ENCODE results near the gene PLCL1. TPM values are rescaled to one million over a fixed set of nuclear protein-coding genes. Genes with fewer than 3 reads are reported as not detected.
A peak's percentile ranks its signal among the peaks of the same experiment; 100 is the strongest.

PLCL1 gene
- total RNA-seq, 2 donors from 2014 or later: 0.04 to 0.11 TPM

DNA sequence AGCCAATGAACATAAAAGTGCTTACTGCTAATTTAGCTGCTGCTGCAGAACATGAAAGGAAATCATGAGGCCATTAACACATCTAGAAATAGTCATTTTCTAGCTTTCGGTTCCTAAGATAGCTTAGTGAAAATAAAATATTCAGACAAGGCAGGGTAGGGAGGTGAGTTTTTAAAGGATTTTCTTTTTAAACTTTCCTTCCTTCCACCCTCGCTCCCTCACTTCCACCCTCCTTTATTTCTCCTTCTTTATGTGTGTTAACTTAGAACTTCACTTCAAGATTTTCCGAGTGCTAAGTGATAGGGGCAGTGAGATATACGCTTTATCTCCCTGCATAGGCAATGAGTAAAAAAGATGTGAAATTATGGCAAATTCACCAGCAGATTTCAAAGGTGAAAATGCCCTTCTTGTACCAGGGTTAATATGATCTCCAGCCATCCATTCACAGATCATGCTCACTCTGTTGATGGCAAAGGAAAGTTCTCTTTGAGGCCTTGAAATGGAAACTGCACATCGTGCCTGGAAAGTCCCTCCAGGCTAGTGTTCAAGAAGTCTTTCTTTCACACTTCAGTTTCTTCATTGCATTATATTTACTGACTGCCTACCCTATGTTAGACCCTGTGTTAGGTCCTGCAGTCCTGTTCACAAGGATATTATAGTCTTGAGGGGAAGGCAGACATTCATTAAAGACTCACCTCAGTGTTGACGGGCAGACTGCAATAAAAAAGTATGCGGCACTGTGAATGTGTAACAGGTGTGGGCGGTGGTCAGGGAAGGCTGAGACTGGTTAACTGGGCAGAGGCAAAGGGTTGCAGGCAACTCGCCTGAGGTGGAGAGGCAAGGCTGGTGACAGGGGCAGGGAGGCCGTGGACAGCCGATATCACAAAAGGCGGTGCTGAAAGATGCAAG is 200.8 kb downstream of the PLCL1 start:
- Histone ChIP-seq H3K27ac (ENCODE audit: low read depth, low read length) (no peak overlapping the region), H3K9me3 (ENCODE audit: control insufficient read depth, low read length) (no peaks in the 10 kb centered on the region), H3K4me1 (ENCODE audit: control insufficient read depth, insufficient read depth, low read length) (no peaks in the 10 kb centered on the region), H3K36me3 (ENCODE audit: control insufficient read depth, insufficient read depth, low read length) (no peaks in the 10 kb centered on the region), H3K4me3 (ENCODE audit: low read length) (no peak overlapping the region), H3K27me3 (ENCODE audit: control insufficient read depth, insufficient read depth, low read length, poor library complexity, severe bottlenecking) (no peaks in the 10 kb centered on the region), H3K9ac (ENCODE audit: extremely low read depth, low read length, poor library complexity, severe bottlenecking) (no peak overlapping the region)
- 90 to 92% methylated on average over 9 to 12 of the region's 12 CpGs for WGBS, 2 experiments (ENCODE audit: insufficient coverage in 1 of 2, insufficient read length in 1 of 2)
- H3K27me3 Mint-ChIP-seq (ENCODE audit: insufficient read depth): no peaks in the 10 kb centered on the region
- peak overlapping the region; percentile 26 for H3K27ac Mint-ChIP-seq
- no peaks in the 10 kb centered on the region for H3K9me3 Mint-ChIP-seq
- no peak overlapping the region for H3K4me3 Mint-ChIP-seq
- DNase-seq: no peak
- H3K36me3 Mint-ChIP-seq (ENCODE audit: low read depth): no peaks in the 10 kb centered on the region
- TF ChIP-seq, protein P1, sequence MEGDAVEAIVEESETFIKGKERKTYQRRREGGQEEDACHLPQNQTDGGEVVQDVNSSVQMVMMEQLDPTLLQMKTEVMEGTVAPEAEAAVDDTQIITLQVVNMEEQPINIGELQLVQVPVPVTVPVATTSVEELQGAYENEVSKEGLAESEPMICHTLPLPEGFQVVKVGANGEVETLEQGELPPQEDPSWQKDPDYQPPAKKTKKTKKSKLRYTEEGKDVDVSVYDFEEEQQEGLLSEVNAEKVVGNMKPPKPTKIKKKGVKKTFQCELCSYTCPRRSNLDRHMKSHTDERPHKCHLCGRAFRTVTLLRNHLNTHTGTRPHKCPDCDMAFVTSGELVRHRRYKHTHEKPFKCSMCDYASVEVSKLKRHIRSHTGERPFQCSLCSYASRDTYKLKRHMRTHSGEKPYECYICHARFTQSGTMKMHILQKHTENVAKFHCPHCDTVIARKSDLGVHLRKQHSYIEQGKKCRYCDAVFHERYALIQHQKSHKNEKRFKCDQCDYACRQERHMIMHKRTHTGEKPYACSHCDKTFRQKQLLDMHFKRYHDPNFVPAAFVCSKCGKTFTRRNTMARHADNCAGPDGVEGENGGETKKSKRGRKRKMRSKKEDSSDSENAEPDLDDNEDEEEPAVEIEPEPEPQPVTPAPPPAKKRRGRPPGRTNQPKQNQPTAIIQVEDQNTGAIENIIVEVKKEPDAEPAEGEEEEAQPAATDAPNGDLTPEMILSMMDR (conservative IDR thresholded peaks at IDR 0.05): no peak
- no peaks in the 10 kb centered on the region for H3K4me1 Mint-ChIP-seq

DNA sequence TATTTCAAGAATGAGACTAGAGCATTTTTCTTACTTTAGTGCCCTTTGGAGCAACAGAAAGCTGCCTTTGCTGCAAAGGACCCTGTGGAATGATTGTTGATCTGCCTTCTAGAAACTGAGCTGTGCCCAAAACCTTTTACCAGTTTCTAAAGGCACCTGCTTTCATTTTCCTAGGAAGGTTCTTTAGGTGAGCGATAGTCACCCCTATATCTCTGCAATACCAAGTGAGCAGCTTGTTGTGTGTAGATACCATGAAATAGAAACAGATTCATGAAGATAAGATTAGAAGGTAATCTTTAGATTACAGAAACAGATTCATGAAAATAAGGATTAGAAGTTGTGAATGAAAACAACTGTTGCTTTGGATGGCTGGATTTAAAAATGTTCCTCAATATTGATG is 202.3 kb downstream of the PLCL1 start:
- H3K36me3 ChIP-seq (ENCODE audit: control insufficient read depth, insufficient read depth, low read length): no peaks in the 10 kb centered on the region
- WGBS, 2 experiments (ENCODE audit: insufficient coverage in 1 of 2, insufficient read length in 1 of 2): 92% methylated on average over 1 of the region's 1 CpG; no CpG with 5 or more reads in 1 of the 2 experiments

DNA sequence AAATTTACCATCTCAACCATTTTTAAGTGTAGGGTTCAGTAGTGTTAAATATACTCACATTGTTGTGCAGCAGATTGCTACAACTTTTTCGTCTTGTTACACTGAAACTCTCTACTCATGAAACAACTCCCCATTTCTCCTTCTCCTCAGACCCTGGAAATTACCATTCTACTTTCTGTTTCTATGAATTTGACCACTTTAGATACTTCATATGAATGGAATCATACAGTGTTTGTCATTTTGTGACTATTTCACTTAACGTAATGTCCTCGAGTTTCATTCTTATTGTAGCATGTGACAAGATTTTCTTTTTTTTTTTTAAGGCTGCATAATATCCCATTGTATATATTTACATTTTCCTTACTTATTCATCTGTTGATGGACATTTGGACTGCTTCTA is 203.8 kb downstream of the PLCL1 start:
- Histone ChIP-seq H3K36me3 (ENCODE audit: control insufficient read depth, insufficient read depth, low read length) (no peaks in the 10 kb centered on the region), H3K4me3 (ENCODE audit: low read length) (no peak overlapping the region), H3K9me3 (ENCODE audit: control insufficient read depth, low read length) (peaks cover 7% of the 10 kb centered on the region), H3K9ac (ENCODE audit: extremely low read depth, low read length, poor library complexity, severe bottlenecking) (no peak overlapping the region), H3K27me3 (ENCODE audit: control insufficient read depth, insufficient read depth, low read length, poor library complexity, severe bottlenecking) (no peaks in the 10 kb centered on the region), H3K27ac (ENCODE audit: low read depth, low read length) (no peak overlapping the region), H3K4me1 (ENCODE audit: control insufficient read depth, insufficient read depth, low read length) (no peaks in the 10 kb centered on the region)
- Mint-ChIP-seq H3K36me3 (ENCODE audit: low read depth) (no peaks in the 10 kb centered on the region), H3K4me3 (no peak overlapping the region), H3K27me3 (ENCODE audit: insufficient read depth) (no peaks in the 10 kb centered on the region), H3K4me1 (no peaks in the 10 kb centered on the region), H3K9me3 (no peaks in the 10 kb centered on the region), H3K27ac (no peak overlapping the region)
- 65 to 100% methylated on average over 1 to 3 of the region's 3 CpGs for WGBS, 2 experiments (ENCODE audit: insufficient coverage in 1 of 2, insufficient read length in 1 of 2)
- no peak for DNase-seq
- TF ChIP-seq, protein P1 (conservative IDR thresholded peaks at IDR 0.05): no peak

More for the DNA sequence above, 202.3 kb downstream of the PLCL1 start:
- H3K27ac Mint-ChIP-seq: no peak overlapping the region
- Histone ChIP-seq H3K9ac (ENCODE audit: extremely low read depth, low read length, poor library complexity, severe bottlenecking) (no peak overlapping the region), H3K27me3 (ENCODE audit: control insufficient read depth, insufficient read depth, low read length, poor library complexity, severe bottlenecking) (no peaks in the 10 kb centered on the region), H3K9me3 (ENCODE audit: control insufficient read depth, low read length) (peaks cover under 1% of the 10 kb centered on the region), H3K4me3 (ENCODE audit: low read length) (no peak overlapping the region), H3K27ac (ENCODE audit: low read depth, low read length) (no peak overlapping the region), H3K4me1 (ENCODE audit: control insufficient read depth, insufficient read depth, low read length) (no peaks in the 10 kb centered on the region)
- DNase-seq: no peak
- H3K4me1 Mint-ChIP-seq: no peaks in the 10 kb centered on the region
- no peaks in the 10 kb centered on the region for H3K9me3 Mint-ChIP-seq
- no peaks in the 10 kb centered on the region for H3K36me3 Mint-ChIP-seq (ENCODE audit: low read depth)
- no peak overlapping the region for H3K4me3 Mint-ChIP-seq
- H3K27me3 Mint-ChIP-seq (ENCODE audit: insufficient read depth): no peaks in the 10 kb centered on the region
- TF ChIP-seq, protein P1 (conservative IDR thresholded peaks at IDR 0.05): no peak

Data from endodermal cell (in vitro differentiated cells).